Measurements from ENCODE around the gene PHLDB1.

PHLDB1 gene

DNA sequence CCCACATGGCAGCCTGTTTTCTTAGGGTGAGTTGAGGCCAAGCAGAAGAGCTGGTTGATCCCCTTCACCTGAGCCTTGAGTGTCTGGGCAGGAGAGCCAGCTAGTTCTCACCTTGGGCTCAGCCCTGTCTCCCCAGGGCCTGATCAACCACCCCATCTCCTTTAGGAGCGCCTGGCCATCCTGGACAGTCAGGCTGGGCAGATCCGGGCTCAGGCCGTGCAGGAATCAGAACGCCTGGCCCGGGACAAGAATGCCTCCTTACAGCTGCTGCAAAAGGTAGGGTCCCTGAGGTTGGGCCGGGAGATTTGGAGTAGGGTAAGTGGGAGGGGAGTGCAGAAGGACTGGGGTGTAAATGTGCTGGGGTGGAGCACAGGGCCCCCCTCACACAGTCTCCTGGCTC, 31.3 kb downstream of the PHLDB1 start:
- no peaks in the 10 kb centered on the region for H3K36me3 Mint-ChIP-seq
- H3K27ac Mint-ChIP-seq, result no peak overlapping the region
- H3K27me3 Mint-ChIP-seq, result peaks cover 7% of the 10 kb centered on the region
- no peaks in the 10 kb centered on the region for H3K4me1 Mint-ChIP-seq
- H3K9me3 Mint-ChIP-seq, result no peaks in the 10 kb centered on the region
- H3K4me3 Mint-ChIP-seq, result no peak overlapping the region
- ATAC-seq, result no peak

DNA sequence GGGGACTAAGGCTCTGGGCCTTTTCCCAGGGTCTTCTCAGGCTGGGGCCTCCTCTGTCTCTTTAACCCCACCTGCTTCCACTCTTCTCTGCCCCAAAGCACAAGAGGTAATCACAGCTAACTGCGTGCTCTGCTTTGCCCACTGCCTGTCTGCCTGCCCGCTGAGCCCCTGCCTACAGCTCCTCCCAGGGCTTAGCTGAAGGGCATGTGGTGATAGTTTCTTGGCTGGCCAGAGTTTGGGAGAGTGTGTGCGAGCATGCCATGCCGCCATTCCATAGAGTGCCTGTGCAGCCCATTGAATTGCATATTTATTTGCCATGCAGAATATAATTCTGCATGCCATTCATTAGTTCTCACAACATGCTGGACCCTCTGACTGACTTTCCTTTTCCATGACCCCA, 32.5 kb downstream of the PHLDB1 start:
- H3K4me3 Mint-ChIP-seq, result no peak overlapping the region
- no peaks in the 10 kb centered on the region for H3K36me3 Mint-ChIP-seq
- H3K4me1 Mint-ChIP-seq, result no peaks in the 10 kb centered on the region
- H3K9me3 Mint-ChIP-seq, result no peaks in the 10 kb centered on the region
- no peak for ATAC-seq
- no peak overlapping the region for H3K27ac Mint-ChIP-seq
- peaks cover 7% of the 10 kb centered on the region for H3K27me3 Mint-ChIP-seq

DNA sequence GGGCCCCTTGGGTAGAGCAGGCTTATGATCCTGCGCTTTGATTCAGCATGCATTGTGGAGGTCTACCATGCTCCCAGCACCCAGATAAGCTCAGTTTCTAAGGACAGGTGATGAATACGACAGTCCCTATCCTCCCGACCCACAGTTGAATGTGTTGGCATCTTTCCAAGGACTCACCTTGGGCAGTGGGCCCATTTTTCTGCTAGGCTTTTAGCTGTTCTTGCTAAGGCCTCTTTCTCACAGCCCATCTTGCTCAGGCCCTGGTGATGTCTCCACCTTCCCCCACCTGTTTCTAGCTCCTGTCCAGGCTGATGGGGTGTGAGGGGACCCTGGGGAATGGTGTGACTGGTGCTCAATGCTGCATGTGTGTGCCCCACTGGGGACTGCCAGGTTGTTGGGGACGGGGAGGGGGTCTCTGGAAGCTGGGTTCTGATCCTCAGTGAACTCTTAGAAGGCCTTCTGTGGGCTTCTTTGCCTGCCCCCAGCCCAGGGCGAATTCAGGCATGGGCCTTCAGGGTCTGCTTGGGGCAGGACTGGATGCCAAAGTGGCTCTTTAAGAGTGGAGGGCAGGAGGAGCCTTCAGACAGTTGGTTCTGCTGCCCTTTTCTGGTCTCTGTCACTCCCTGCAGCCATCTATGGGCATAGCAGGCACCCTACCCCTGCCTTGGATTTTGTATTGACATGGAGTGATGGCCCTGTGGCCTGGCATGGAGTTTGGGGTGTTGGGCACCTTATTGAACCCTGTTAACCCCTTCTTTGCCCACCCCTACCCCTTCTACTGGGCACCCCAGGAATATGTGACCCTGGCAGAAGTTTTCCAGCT, 33.1 kb downstream of the PHLDB1 start:
- Mint-ChIP-seq H3K27ac (no peak overlapping the region), H3K4me1 (no peaks in the 10 kb centered on the region), H3K4me3 (no peak overlapping the region), H3K36me3 (no peaks in the 10 kb centered on the region), H3K9me3 (no peaks in the 10 kb centered on the region), H3K27me3 (peaks cover 11% of the 10 kb centered on the region)
- no peak for ATAC-seq

DNA sequence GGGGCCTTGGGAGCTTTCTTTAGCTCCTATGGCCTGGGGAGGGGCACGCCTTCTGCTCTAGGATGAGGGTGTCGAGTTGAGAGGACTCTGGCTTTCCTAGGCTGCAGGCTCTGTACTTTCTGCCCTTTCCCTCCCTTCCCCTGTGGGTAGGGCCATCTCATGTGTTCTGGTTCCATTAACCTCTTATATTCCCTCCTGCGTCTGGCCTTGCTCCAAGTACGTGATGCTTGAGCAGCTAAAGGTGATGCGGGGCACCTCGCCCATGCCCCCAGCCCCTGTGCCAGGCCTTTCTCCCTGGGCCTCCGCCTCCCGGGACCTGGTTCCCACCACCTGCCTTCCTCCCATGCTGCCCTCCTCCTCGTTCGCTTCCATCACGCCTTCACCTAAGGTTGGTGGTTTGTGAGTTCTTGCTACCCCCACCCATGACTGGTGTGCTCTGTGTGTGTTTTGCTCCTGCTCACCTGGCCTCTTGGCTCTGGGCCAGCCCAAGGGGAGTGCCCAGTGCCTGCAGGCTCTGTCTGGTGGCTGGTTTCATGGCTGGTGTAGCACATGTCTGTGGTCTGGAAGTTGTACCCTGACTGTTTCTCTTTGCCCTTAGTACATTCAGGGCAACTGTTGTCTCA, 34.1 kb downstream of the PHLDB1 start:
- ATAC-seq, result no peak
- Mint-ChIP-seq H3K27me3 (peaks cover 11% of the 10 kb centered on the region), H3K4me3 (no peak overlapping the region), H3K4me1 (no peaks in the 10 kb centered on the region), H3K9me3 (no peaks in the 10 kb centered on the region), H3K27ac (no peak overlapping the region), H3K36me3 (no peaks in the 10 kb centered on the region)

DNA sequence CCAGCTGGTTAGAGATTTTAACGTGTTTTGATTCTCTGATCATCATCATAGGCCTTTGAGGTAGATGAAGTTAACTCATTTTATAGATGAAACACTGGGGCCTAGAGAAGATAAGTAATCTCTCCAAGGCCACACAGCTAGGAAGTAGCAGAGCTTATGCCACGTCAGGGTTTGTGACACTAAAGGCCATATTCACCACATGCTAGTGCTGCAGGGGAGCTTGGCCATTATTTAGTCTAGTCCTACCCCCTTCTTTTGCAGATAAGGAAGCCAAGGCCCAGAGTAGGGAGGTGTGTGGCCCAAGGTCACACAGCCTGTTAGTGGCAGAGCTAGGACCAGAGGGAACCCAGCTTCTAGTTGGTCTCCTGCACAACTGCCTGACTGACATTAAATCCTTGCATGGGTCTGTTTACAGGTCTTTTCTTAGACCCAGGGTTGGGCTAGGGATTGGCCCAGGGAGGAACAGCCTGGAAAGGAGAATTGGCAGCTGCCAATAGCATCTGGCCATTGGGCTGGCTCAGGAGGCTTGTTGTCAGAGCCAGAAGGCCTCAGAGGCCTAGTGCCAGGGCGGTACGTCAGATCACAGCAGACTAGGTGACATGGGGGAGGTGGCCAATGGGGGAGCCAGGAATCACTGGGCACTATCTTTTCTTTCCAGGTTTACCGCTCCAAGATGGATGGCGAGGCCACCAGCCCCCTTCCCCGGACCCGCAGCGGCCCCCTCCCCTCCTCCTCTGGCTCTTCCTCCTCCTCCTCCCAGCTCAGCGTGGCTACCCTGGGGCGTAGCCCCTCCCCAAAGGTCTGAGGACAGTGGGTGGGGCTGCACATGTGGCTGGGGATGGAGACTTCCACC, 36.0 kb downstream of the PHLDB1 start:
- Mint-ChIP-seq H3K36me3 (no peaks in the 10 kb centered on the region), H3K27me3 (peaks cover 11% of the 10 kb centered on the region), H3K4me1 (no peaks in the 10 kb centered on the region), H3K9me3 (no peaks in the 10 kb centered on the region), H3K4me3 (no peak overlapping the region), H3K27ac (no peak overlapping the region)
- no peak for ATAC-seq

DNA sequence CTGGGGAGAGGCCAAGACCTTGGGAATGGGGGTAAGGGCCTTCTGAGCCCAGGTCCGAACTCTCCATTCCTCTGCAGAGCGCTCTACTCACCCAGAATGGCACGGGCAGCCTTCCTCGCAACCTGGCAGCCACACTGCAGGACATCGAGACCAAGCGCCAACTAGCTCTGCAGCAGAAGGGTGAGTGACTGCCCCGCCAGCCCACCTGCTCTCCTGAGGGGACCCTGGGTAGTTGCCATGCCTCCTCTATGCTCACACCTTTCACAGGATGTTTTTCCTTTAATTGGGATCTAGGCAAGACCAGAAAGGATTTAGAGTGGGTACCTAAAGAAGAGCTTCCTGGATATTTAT, 36.6 kb downstream of the PHLDB1 start:
- H3K9me3 Mint-ChIP-seq, result no peaks in the 10 kb centered on the region
- H3K4me3 Mint-ChIP-seq, result no peak overlapping the region
- peaks cover 11% of the 10 kb centered on the region for H3K27me3 Mint-ChIP-seq
- H3K4me1 Mint-ChIP-seq, result no peaks in the 10 kb centered on the region
- no peak for ATAC-seq
- H3K27ac Mint-ChIP-seq, result no peak overlapping the region
- no peaks in the 10 kb centered on the region for H3K36me3 Mint-ChIP-seq

DNA sequence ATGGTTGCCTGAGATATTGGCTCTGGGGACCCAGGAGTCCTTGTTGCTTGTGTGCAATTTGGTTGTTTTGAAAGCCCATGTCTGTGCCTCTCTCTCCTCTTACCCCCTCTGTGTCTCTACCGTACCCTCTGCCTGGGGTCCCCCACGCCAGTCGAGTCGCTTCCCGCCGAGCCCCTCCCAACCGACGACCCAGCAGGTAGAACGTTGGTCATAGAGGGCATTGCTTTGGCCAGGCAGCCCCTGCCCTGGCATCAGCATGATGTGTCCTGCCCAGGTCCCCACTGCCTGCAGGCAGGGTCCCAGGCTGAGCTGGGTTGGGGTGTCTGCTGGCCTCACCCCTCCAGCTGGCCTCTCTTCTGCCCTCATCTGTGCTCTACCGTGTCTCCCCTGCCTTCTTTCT, 37.1 kb downstream of the PHLDB1 start:
- no peak for ATAC-seq
- H3K4me3 Mint-ChIP-seq, result no peak overlapping the region
- H3K36me3 Mint-ChIP-seq, result no peaks in the 10 kb centered on the region
- no peaks in the 10 kb centered on the region for H3K4me1 Mint-ChIP-seq
- peaks cover 11% of the 10 kb centered on the region for H3K27me3 Mint-ChIP-seq
- H3K27ac Mint-ChIP-seq, result no peak overlapping the region
- no peaks in the 10 kb centered on the region for H3K9me3 Mint-ChIP-seq

DNA sequence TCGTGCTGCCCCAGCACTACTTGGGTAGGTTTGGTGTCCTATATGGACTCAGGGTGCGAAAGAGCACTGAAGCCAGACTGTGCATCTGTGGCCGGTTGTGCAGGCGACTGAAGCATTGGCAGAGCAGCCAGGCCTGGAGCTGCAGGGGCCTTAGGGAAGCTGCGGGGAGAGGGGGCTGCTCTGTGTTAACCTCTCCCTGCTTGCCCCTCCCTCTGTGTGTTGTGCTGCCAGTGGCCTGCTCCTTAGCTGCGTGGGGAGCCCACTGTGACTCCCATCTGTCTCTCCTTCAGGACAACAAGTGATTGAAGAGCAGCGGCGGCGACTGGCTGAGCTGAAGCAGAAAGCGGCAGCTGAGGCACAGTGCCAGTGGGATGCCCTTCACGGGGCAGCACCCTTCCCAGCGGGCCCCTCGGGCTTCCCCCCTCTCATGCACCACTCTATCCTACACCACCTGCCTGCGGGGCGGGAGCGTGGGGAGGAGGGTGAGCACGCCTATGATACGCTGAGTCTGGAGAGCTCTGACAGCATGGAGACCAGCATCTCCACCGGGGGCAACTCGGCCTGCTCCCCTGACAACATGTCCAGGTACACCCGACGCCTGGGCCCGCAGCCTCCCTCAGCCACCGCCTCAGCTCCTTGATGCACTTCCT, 37.8 kb downstream of the PHLDB1 start:
- Mint-ChIP-seq H3K36me3 (no peaks in the 10 kb centered on the region), H3K4me3 (no peak overlapping the region), H3K27ac (no peak overlapping the region), H3K27me3 (peaks cover 11% of the 10 kb centered on the region), H3K4me1 (no peaks in the 10 kb centered on the region), H3K9me3 (no peaks in the 10 kb centered on the region)
- peak; percentile 44 for ATAC-seq

DNA sequence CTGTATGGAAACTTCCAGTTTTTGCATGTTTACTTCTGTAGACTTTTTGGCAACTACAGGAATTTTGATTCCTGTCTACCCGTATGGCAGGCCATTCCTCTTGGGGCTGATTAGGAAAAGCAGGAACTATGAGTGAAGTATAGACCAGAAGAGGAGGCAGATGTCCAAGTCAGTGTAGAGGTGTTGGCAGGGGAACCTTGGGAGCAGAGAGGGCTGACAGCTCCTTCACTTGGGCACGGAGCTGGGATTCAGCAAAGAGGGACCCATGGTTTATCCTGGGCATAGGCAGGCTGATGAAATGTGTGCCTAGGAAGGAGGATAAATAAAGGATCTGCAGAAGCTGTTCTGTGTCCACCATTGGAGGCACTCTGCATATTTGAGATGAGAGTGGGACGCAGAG, 39.0 kb downstream of the PHLDB1 start:
- Mint-ChIP-seq H3K27me3 (peaks cover 11% of the 10 kb centered on the region), H3K4me3 (no peak overlapping the region), H3K27ac (no peak overlapping the region), H3K9me3 (no peaks in the 10 kb centered on the region), H3K4me1 (no peaks in the 10 kb centered on the region), H3K36me3 (no peaks in the 10 kb centered on the region)
- ATAC-seq, result no peak

DNA sequence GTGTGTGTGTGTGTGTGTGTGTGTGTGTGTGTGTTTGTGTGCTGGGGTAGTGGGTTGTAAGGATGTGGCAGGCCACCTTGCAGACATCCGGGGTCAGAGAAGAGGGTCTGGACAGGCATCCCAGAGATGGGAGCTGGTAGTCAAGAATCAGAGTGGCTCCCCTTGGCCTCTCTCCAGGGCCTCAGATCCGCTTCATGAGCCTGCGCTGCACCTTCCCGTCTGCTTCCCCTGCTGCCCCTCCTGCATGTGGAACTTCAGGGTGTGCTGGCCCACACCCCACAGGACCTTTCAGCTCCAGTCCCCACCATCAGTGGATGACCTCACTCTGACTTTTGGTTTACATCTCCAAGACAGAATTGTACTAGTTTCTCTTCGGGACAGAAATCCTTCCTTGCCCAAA, 40.9 kb downstream of the PHLDB1 start:
- H3K36me3 Mint-ChIP-seq, result no peaks in the 10 kb centered on the region
- no peak overlapping the region for H3K27ac Mint-ChIP-seq
- no peak overlapping the region for H3K4me3 Mint-ChIP-seq
- no peaks in the 10 kb centered on the region for H3K9me3 Mint-ChIP-seq
- ATAC-seq, result no peak
- peaks cover 11% of the 10 kb centered on the region for H3K27me3 Mint-ChIP-seq
- H3K4me1 Mint-ChIP-seq, result peaks cover 8% of the 10 kb centered on the region

DNA sequence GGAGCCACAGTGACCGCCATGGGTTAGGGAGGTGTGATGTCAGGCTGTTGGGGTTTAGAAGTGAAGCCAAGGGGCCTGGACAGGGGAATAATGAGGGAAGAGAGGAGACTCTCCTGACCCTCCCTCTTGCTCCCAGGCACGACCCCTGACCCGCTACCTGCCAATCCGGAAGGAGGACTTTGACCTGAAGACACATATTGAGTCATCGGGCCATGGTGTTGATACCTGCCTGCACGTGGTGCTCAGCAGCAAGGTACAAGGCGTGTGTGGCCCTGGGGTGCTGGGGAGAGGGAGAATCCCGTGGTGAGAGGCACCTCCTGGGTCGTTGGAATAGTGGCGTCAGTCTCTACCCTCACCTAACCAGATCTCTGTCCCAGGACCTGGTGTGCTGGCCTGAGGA, 42.5 kb downstream of the PHLDB1 start:
- Mint-ChIP-seq H3K9me3 (no peaks in the 10 kb centered on the region), H3K4me1 (peaks cover 8% of the 10 kb centered on the region), H3K27me3 (peaks cover 3% of the 10 kb centered on the region), H3K4me3 (no peak overlapping the region), H3K27ac (no peak overlapping the region), H3K36me3 (no peaks in the 10 kb centered on the region)
- no peak for ATAC-seq

DNA sequence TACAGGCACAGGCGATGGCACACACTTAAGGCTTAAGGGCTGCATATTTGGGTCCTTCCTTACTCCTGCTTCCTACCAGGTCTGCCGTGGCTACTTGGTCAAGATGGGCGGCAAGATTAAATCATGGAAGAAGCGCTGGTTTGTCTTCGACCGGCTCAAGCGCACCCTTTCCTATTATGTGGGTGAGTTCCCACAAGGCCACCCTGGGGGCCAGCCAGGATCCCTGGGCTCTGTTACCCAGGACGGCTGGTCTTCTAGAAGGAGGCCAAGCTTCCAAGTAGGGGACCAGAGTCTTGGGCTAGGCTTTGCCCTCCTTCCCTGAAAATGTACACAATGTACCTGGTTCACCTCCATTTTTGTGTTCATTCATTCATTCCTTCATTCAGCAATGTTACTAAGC, 43.0 kb downstream of the PHLDB1 start:
- Mint-ChIP-seq H3K4me3 (no peak overlapping the region), H3K9me3 (no peaks in the 10 kb centered on the region), H3K4me1 (peaks cover 8% of the 10 kb centered on the region), H3K27ac (no peak overlapping the region), H3K27me3 (no peaks in the 10 kb centered on the region), H3K36me3 (no peaks in the 10 kb centered on the region)
- ATAC-seq, result no peak

DNA sequence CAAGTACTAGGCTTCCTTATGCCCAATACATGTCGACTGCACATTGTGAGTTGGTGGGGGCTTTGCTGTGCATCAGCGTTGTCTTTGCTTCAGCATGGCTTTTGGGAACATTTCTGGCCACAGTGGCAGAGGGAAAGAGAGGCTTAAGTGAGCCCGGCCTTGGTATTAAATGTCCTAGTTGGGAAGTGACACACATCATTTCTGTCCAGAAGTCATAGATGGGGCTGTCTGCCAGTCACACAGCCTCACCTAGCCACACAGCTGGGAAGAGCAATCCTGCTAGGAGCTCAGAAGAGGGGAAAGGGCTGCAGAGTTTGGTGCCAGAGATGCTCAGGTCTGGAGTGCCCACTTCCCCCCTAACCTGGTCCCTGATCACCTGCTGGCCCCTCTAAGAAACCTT, 44.4 kb downstream of the PHLDB1 start:
- no peaks in the 10 kb centered on the region for H3K27me3 Mint-ChIP-seq
- no peaks in the 10 kb centered on the region for H3K9me3 Mint-ChIP-seq
- peaks cover 8% of the 10 kb centered on the region for H3K4me1 Mint-ChIP-seq
- H3K27ac Mint-ChIP-seq, result no peak overlapping the region
- no peak for ATAC-seq
- H3K36me3 Mint-ChIP-seq, result no peaks in the 10 kb centered on the region
- no peak overlapping the region for H3K4me3 Mint-ChIP-seq

DNA sequence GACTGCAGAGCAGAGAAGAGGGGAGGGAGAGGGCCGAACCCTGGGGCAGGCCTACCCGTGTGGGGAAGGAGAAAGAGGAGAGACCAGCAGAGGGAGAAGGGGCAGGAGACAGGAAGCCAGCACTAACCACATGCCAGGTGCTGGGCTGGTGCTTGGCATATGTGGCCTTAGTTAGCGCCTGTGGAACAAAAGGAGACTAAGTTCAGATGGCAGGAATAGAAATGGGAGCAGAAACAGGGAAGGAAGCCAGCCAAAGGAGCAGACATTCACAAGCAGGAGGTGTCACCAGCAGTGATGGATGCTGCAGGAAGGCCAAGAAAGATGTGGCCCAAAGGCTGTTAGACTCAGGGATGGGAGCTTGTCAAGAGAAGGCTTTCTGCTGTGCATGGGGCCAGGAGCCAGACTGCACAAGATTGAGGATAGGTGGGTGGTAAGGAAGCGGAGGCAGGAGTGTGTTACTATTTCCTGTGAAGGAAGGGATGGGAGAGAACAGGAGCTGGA, 45.3 kb downstream of the PHLDB1 start:
- ATAC-seq, result no peak
- H3K27ac Mint-ChIP-seq, result no peak overlapping the region
- no peaks in the 10 kb centered on the region for H3K36me3 Mint-ChIP-seq
- H3K27me3 Mint-ChIP-seq, result no peaks in the 10 kb centered on the region
- H3K4me3 Mint-ChIP-seq, result no peak overlapping the region
- H3K4me1 Mint-ChIP-seq, result peaks cover 8% of the 10 kb centered on the region
- no peaks in the 10 kb centered on the region for H3K9me3 Mint-ChIP-seq

DNA sequence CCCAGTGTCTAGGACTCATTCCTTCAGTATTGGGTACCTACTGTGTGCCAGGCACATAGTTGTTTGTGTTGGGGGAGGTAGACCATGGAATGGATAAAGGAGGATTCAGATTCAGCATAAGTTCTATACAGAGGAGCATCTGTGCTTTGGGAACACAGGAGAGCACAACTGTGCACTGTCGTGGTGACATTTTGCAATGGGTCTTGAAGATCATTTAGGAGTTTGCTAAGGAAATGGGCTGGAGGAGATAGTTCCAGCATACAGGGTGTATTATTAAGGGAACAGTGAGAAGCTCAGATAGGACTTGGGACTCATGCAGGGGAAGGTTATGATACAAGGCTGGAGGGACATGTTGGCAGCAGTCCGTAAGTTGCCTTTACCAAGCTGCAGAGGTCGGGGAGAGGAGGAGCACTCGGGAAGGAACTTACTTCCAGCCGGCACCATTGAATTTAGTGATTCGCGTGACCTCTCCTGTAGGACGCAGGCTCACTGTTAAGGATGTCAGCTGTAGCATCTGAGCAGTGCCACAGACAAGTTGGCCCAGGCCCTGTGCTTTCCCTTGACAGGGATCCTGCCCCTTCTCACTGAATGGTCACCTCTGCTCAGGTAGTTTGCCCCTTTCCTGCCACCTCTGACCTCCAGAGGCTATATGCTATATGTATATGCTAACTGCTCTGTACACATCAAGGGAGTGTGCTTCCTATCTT, 46.4 kb downstream of the PHLDB1 start:
- ATAC-seq, result no peak
- Mint-ChIP-seq H3K9me3 (no peaks in the 10 kb centered on the region), H3K4me1 (peaks cover 8% of the 10 kb centered on the region), H3K27me3 (no peaks in the 10 kb centered on the region), H3K36me3 (no peaks in the 10 kb centered on the region), H3K4me3 (no peak overlapping the region), H3K27ac (no peak overlapping the region)
